DMS153 treated with DMSO at 0.1 percent for 48 hours (cell line): ENCODE data around the gene ADGRL3.
A peak's percentile ranks its signal among the peaks of the same experiment; 100 is the strongest.

ENCODE experiments used
- DNase-seq: peaks from one replicate; lab custom pipeline; 2025; ENCODE audit not compliant: unreplicated experiment; lab: John Stamatoyannopoulos, UW

Gene ADGRL3

GRCh38 chr4:61200187-61200915, at the start of gene ADGRL3:
Gene ADGRL3 (plus strand): TSS chr4:61200326.
- DNase-seq, result peak; percentile 36

GRCh38 chr4:61152433-61152832, 47.7 kb upstream of the ADGRL3 start:
- DNase-seq, result no peak

- DNase-seq, result no peak
These were observed 39.6 kb upstream of the ADGRL3 start for GRCh38 chr4:61160478-61160877.

- no peak for DNase-seq
These were observed 38.0 kb upstream of the ADGRL3 start for GRCh38 chr4:61162116-61162515.

GRCh38 chr4:61173799-61174198, 26.3 kb upstream of the ADGRL3 start:
- no peak for DNase-seq

DNA sequence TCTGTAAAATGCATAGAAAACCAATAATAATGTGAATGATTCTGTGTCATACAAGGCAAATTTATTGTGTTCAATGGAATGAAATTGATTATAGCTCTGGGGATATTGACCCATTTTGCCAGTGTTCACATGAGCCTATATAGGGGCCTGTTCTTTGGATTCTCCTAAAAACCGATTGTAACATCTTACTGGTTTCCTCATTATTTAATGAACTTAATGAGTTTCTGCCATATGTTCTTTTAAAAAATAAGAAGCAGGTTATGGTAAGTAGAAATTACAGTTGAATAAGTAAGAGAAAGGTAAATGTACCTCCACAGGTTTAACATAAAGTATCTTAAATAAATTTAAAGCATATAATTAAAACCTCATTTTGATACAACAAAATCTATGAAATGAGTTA, 24.6 kb upstream of the ADGRL3 start:
- no peak for DNase-seq

GRCh38 chr4:61177367-61177766, 22.8 kb upstream of the ADGRL3 start:
- DNase-seq, result no peak

GRCh38 chr4:61180405-61180804, 19.7 kb upstream of the ADGRL3 start:
- DNase-seq, result no peak

DNA sequence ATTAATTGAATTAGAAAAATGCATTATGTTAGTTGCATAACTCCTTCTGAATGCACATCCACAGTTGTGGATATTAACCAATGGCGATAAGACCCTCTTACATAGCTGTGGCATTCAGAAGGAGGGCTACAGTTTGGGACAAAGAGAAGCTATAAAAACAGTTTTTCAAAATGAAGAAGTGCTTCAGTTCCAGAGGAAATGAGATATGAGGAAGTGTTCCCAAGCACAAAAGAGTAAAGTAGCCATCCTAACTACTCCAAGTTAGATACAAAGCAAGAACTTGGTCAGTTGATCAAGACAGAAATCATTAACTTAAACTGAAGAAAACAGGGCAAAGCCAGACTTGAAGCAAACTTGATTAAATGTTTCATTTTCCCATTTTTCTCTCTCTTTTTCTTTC, 17.2 kb upstream of the ADGRL3 start:
- DNase-seq, result no peak

DNA sequence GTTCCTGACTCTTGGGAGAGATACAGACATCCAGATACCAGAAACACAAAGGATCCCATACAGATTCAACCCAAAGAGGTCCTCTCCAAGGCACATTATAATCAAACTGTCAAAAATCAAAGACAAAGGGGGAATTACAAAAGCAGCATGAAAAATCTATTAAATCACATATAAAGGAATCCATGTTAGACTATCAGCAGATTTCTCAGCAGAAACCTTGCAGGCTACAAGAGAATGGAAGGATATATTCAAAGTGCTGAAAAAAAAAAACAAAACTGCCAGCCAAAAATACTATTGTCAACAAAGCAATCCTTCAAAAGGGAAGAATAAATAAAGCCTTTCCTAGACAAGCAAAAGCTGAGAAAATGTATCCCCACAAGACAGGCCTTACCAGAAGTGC, 14.8 kb upstream of the ADGRL3 start:
- DNase-seq, result no peak

DNA sequence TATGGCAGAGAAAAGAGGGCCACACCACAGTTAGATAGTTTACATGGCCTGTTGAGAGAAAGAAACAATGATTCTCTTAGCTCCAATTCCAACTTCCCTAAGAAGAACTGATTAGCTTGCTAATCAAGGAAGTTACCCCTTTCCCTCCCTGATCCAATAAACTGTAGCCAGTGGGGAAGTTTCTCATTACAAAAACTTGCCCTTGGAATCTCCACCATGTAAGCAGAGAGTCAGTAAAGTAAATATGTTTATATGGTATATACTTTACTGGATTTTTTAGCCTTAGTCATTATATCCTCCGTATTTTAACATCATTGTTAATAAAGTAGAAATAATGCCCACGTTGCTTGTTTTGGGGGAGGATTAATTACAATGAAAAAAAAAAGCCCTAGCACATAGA, 7.7 kb upstream of the ADGRL3 start:
- no peak for DNase-seq

- DNase-seq, result no peak
These were observed 6.3 kb upstream of the ADGRL3 start for GRCh38 chr4:61193863-61194262.

- no peak for DNase-seq
These were observed 5.6 kb upstream of the ADGRL3 start for GRCh38 chr4:61194571-61194970.

- no peak for DNase-seq
These were observed 5.0 kb upstream of the ADGRL3 start for GRCh38 chr4:61195101-61195500.

- DNase-seq, result no peak
These were observed 1.4 kb upstream of the ADGRL3 start for GRCh38 chr4:61198686-61199085.

DNA sequence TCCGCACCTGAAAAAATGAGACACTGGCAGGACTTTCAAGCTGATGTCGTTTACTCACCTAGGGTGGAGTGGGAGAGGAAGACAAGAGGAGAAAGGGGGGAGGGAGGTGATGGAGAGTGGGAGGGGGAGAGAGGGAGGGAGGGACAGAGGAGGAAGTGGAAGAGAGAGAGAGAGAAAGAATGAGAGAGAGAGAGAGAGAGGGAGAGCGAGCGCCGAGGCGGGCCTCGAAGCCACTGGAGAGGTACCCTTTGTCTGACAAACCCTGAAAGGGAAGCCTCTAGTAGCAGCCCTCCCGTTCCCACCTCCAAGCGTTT, 296 bp upstream of the ADGRL3 start:
- no peak for DNase-seq

- DNase-seq, result peak; percentile 32
These were observed 895 bp downstream of the ADGRL3 start for GRCh38 chr4:61200916-61201526.

DNA sequence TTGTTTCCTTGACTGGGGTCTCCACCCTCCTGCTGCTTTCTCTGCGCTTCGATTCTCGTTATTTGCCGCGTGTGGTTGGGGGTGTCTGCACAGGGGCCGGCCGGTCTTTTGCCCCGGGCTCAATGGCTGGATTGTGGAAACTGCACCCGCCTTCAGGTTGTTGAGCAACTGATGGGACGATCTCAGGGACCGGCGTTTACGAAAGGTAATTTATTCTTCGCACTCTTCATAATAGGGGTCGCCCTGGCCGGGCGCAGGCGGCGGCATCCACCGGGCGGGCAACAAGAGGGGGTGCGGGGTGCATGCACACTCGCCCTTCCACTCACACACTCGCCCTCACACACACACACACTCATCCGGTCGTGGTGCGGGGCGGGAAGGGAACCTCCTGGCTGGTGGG, 1.4 kb downstream of the ADGRL3 start:
- DNase-seq, result no peak

GRCh38 chr4:61201961-61202637, 2.0 kb downstream of the ADGRL3 start:
- DNase-seq, result no peak

- peak; percentile 51 for DNase-seq
These were observed 2.7 kb downstream of the ADGRL3 start for GRCh38 chr4:61202638-61203435.

DNA sequence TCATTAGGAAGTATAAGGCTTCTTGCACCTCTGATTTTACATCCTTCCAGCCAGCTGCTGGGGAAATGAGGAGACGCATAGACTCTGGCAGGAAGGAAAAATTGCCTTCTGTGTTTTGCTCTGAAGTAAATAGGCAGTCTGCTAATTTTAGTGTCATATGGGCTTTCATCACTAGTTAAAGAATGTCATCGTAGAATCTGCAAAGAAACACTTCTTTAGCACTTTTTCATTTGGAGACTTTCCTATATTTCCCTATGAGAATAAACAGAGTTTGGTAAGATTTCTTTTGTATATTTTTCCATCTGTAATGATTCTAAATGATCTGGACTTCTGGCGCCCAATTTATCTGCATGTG, 3.3 kb downstream of the ADGRL3 start:
- DNase-seq, result no peak
